ENCODE data around the gene AUNIP.

DNA sequence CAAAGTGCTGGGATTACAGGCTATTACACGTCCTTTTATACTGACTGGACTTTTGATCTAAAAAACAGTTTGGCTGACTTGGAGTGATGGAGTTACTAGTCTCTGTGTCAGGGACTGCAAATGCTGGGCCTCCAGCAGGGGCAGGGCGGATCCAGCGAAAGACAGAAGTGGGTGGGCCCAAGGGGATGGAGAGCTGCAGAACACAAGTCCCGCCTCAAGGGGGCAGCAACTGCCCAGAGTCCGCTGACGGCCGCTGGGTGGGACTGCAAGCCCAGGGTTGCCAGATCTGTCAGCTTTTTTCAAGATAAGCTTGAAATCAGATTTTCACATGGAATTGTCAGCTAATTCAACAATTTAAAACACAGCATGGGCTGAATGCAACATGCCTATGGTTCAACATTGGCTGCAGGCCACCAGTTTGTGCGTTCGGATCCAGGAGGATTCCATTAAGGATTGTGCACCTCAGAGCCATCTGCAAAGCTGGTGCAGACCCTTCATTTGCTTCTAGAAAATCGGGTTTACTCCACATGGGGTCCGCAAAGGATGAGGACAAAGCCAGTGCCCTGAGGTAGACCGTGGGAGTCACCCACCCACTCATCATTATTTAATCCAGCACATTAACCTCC is 36.2 kb upstream of the AUNIP start:
- TF ChIP-seq GATA2 (IDR thresholded peaks at IDR 0.05; ENCODE audit: low read depth, low read length), result peak; percentile 93
- TF ChIP-seq GATA3 (IDR thresholded peaks at IDR 0.05; ENCODE audit: low read depth, low read length), result no peak; the same call in none of the 2 replicates
